SK-N-MC (cell line): ENCODE data around the gene CMTR1.

Source experiments
- EZH2 ChIP-seq: fragments of 200-600 bp; sonication (generic); IDR thresholded peaks from one replicate; pipeline ENCODE4 v1.6.1; 2017; ENCODE audit warnings: antibody characterized with exemption
- FOXP2 ChIP-seq: optimal IDR thresholded peaks from 2 replicates; pipeline ENCODE3; 2011; ENCODE audit warnings: mild to moderate bottlenecking, moderate library complexity; ENCODE audit not compliant: insufficient read depth; ENCODE audit errors: extremely low read length, control extremely low read depth
- POLR2AphosphoS5 ChIP-seq: IDR thresholded peaks from 2 replicates; pipeline ENCODE4 v1.6.1; 2012; ENCODE audit warnings: mild to moderate bottlenecking, low read depth, low read length, borderline replicate concordance

- TF ChIP-seq EZH2 (no peak), POLR2AphosphoS5 (no peak), FOXP2 (no peak)
These were observed 25.1 kb upstream of the CMTR1 start for GRCh38 chr6:37407948-37408347.
